WTC11 (cell line): ENCODE measurements around the gene HES3.

Experiments used
- TF ChIP-seq, protein P1 (sequence below): fragments of 200-600 bp; IDR thresholded peaks from 2 replicates; pipeline ENCODE4 v1.8.0; 2022; ENCODE audit warnings: antibody characterized with exemption
- TF ChIP-seq, protein P2 (sequence below): sonication (generic); formaldehyde crosslinking; IDR thresholded peaks from 2 replicates; pipeline ENCODE4 v1.8.1; 2022; ENCODE audit warnings: low read depth, missing genetic modification reagents, borderline replicate concordance

DNA sequence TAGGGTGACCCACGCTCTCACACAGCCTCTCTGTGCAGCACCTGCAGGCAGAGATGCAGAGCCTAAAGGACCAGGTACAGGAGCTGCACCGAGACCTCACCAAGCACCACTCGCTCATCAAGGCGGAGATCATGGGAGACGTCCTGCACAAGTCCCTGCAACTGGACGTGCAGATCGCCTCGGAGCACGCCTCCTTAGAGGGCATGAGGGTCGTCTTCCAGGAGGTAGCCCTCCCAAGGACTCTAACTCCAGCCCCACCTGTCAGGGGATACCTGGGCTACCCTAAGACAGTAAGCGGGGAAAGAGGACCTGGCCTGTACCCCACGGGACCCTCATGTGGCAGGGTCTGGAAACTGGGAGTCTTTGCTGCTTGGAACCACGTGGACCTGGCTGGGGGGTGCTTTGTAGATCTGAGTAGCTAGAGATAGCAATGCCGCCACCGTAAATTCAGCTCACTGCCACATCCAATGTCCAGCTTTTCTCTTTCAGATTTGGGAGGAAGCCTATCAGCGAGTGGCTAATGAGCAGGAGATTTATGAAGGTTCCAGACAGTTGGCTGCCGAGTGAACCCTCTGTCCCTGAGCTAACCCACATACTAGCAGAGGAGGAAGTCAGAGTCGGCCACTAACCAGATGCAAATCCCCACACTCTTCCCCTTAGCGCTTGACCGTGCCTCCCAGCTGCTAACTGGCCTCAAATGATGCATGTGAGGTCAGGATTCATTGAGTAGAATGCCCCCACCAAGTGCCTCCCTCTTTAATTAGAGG lies 31.6 kb upstream of the HES3 start:
- TF ChIP-seq, protein P1, sequence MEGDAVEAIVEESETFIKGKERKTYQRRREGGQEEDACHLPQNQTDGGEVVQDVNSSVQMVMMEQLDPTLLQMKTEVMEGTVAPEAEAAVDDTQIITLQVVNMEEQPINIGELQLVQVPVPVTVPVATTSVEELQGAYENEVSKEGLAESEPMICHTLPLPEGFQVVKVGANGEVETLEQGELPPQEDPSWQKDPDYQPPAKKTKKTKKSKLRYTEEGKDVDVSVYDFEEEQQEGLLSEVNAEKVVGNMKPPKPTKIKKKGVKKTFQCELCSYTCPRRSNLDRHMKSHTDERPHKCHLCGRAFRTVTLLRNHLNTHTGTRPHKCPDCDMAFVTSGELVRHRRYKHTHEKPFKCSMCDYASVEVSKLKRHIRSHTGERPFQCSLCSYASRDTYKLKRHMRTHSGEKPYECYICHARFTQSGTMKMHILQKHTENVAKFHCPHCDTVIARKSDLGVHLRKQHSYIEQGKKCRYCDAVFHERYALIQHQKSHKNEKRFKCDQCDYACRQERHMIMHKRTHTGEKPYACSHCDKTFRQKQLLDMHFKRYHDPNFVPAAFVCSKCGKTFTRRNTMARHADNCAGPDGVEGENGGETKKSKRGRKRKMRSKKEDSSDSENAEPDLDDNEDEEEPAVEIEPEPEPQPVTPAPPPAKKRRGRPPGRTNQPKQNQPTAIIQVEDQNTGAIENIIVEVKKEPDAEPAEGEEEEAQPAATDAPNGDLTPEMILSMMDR = no peak
- TF ChIP-seq, protein P2, sequence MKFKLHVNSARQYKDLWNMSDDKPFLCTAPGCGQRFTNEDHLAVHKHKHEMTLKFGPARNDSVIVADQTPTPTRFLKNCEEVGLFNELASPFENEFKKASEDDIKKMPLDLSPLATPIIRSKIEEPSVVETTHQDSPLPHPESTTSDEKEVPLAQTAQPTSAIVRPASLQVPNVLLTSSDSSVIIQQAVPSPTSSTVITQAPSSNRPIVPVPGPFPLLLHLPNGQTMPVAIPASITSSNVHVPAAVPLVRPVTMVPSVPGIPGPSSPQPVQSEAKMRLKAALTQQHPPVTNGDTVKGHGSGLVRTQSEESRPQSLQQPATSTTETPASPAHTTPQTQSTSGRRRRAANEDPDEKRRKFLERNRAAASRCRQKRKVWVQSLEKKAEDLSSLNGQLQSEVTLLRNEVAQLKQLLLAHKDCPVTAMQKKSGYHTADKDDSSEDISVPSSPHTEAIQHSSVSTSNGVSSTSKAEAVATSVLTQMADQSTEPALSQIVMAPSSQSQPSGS (CRISPR knock-in tag) = no peak
